IPS-20b (cell line): Measurements from ENCODE around the gene MYL7.

Experiments
- H3K27ac ChIP-seq: one replicate; pipeline ENCODE4 v1.5.1; 2013; ENCODE audit warnings: low read length
- H3K27me3 ChIP-seq: 2 replicates; pipeline ENCODE4 v1.6.1; 2013; ENCODE audit warnings: mild to moderate bottlenecking, low read length, inconsistent platforms; ENCODE audit not compliant: insufficient read depth
- H3K36me3 ChIP-seq: 2 replicates; pipeline ENCODE4 v1.6.1; 2013; ENCODE audit warnings: low read depth, mild to moderate bottlenecking, inconsistent platforms, low read length, moderate library complexity; ENCODE audit not compliant: insufficient read depth
- H3K4me1 ChIP-seq: 2 replicates; pipeline ENCODE4 v1.6.1; 2013; ENCODE audit warnings: mild to moderate bottlenecking, control low read depth, inconsistent platforms, low read length, moderate library complexity; ENCODE audit not compliant: insufficient read depth
- H3K4me3 ChIP-seq: 2 replicates; pipeline ENCODE4 v1.5.1; 2013; ENCODE audit warnings: mild to moderate bottlenecking, low read length, inconsistent platforms
- H3K9ac ChIP-seq: 2 replicates; pipeline ENCODE4 v1.6.1; 2013; ENCODE audit warnings: low read depth, mild to moderate bottlenecking, inconsistent platforms, low read length, moderate library complexity
- H3K9me3 ChIP-seq: 2 replicates; pipeline ENCODE4 v1.6.1; 2013; ENCODE audit warnings: mild to moderate bottlenecking, low read depth, low read length, inconsistent platforms; ENCODE audit not compliant: insufficient read depth

Gene MYL7

GRCh38 chr7:44112231-44112996 is 28.7 kb downstream of the MYL7 start:
- H3K4me1 ChIP-seq = no peaks in the 10 kb centered on the region
- no peak overlapping the region for H3K4me3 ChIP-seq
- H3K27me3 ChIP-seq = no peaks in the 10 kb centered on the region
- H3K9me3 ChIP-seq = no peaks in the 10 kb centered on the region
- no peak overlapping the region for H3K27ac ChIP-seq
- no peak overlapping the region for H3K9ac ChIP-seq
- peaks cover 42% of the 10 kb centered on the region for H3K36me3 ChIP-seq

- Histone ChIP-seq H3K27me3 (no peaks in the 10 kb centered on the region), H3K9me3 (no peaks in the 10 kb centered on the region), H3K4me1 (no peaks in the 10 kb centered on the region), H3K36me3 (peaks cover 35% of the 10 kb centered on the region), H3K4me3 (no peak overlapping the region), H3K27ac (no peak overlapping the region), H3K9ac (no peak overlapping the region)
Observed at GRCh38 chr7:44111761-44112160, 29.4 kb downstream of the MYL7 start.

- no peaks in the 10 kb centered on the region for H3K4me1 ChIP-seq
- H3K9me3 ChIP-seq = no peaks in the 10 kb centered on the region
- no peak overlapping the region for H3K9ac ChIP-seq
- no peak overlapping the region for H3K27ac ChIP-seq
- peaks cover 28% of the 10 kb centered on the region for H3K36me3 ChIP-seq
- 0 out of 2 replicates have a peak, but pooled peaks cover under 1% of the 10 kb centered on the region for H3K27me3 ChIP-seq
- no peak overlapping the region for H3K4me3 ChIP-seq
Observed at GRCh38 chr7:44110719-44111635, 30.2 kb downstream of the MYL7 start.

- H3K27me3 ChIP-seq = peaks cover 10% of the 10 kb centered on the region
- H3K4me1 ChIP-seq = no peaks in the 10 kb centered on the region
- H3K27ac ChIP-seq = no peak overlapping the region
- H3K36me3 ChIP-seq = peaks cover 18% of the 10 kb centered on the region
- H3K9ac ChIP-seq = no peak overlapping the region
- H3K9me3 ChIP-seq = no peaks in the 10 kb centered on the region
- no peak overlapping the region for H3K4me3 ChIP-seq
Observed at GRCh38 chr7:44109991-44110390, 31.1 kb downstream of the MYL7 start.

- Histone ChIP-seq H3K4me1 (no peaks in the 10 kb centered on the region), H3K9ac (no peak overlapping the region), H3K27me3 (peaks cover 17% of the 10 kb centered on the region), H3K4me3 (no peak overlapping the region), H3K36me3 (peaks cover 9% of the 10 kb centered on the region), H3K9me3 (no peaks in the 10 kb centered on the region), H3K27ac (no peak overlapping the region)
Observed at GRCh38 chr7:44108768-44109750, 32.1 kb downstream of the MYL7 start.

- Histone ChIP-seq H3K27me3 (peaks cover 23% of the 10 kb centered on the region), H3K4me1 (no peaks in the 10 kb centered on the region), H3K9ac (no peak overlapping the region), H3K27ac (no peak overlapping the region), H3K4me3 (no peak overlapping the region), H3K36me3 (peaks cover 6% of the 10 kb centered on the region; the same call in 1 of the 2 replicates), H3K9me3 (no peaks in the 10 kb centered on the region)
Observed at GRCh38 chr7:44107961-44108767, 33.0 kb downstream of the MYL7 start.

GRCh38 chr7:44107116-44107960 is 33.8 kb downstream of the MYL7 start:
- Histone ChIP-seq H3K4me1 (no peaks in the 10 kb centered on the region), H3K27me3 (peaks cover 30% of the 10 kb centered on the region), H3K27ac (no peak overlapping the region), H3K9ac (no peak overlapping the region), H3K36me3 (peaks cover 6% of the 10 kb centered on the region; the same call in 1 of the 2 replicates), H3K9me3 (no peaks in the 10 kb centered on the region), H3K4me3 (no peak overlapping the region)

GRCh38 chr7:44106311-44107065 is 34.6 kb downstream of the MYL7 start:
- Histone ChIP-seq H3K4me1 (no peaks in the 10 kb centered on the region), H3K27me3 (peaks cover 31% of the 10 kb centered on the region), H3K9ac (no peak overlapping the region), H3K9me3 (no peaks in the 10 kb centered on the region), H3K4me3 (no peak overlapping the region), H3K36me3 (peaks cover 6% of the 10 kb centered on the region; the same call in 1 of the 2 replicates), H3K27ac (no peak overlapping the region)

- Histone ChIP-seq H3K36me3 (peaks cover 6% of the 10 kb centered on the region; the same call in 1 of the 2 replicates), H3K27ac (no peak overlapping the region), H3K27me3 (peaks cover 31% of the 10 kb centered on the region), H3K9me3 (no peaks in the 10 kb centered on the region), H3K4me1 (no peaks in the 10 kb centered on the region), H3K9ac (no peak overlapping the region), H3K4me3 (no peak overlapping the region; the same call in 1 of the 2 replicates)
Observed at GRCh38 chr7:44105832-44106231, 35.3 kb downstream of the MYL7 start.
